TTC549 (cell line): ENCODE measurements around the gene OR10A3.
"Not testable (repeated sequence)": the region's sequence is repeated elsewhere in the genome, so short reads cannot be mapped to it uniquely, and the experiment has no call there.

ENCODE experiments used
- FAIRE-seq: peaks from 2 replicates; lab custom pipeline; 2012; peaks lifted over from hg19 to GRCh38; lab: Jason Lieb, UNC

The OR10A3 gene, protein sequence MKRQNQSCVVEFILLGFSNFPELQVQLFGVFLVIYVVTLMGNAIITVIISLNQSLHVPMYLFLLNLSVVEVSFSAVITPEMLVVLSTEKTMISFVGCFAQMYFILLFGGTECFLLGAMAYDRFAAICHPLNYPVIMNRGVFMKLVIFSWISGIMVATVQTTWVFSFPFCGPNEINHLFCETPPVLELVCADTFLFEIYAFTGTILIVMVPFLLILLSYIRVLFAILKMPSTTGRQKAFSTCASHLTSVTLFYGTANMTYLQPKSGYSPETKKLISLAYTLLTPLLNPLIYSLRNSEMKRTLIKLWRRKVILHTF

DNA sequence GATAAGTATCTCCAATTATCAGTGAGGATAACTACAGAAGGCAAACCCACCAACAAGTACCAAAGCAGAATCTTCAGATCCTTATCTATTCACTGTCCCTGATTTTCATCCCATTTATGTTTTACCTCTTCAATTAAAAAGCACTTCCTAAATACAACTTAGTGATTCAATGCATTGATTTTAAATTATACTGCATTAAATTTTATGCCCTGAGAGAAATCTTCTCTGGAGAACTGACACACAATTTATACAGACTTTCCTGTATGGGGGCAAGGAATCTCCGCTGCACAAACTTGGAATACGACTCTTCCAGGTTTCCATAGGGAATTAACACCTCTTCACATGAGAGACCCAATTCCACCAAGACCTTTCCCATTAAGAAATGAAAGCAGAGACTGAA is at the start of gene OR10A3:
OR10A3 (minus strand) TSS at position 101 of the 400 bp plus-strand sequence. CDS start 2,188 bp downstream, outside the sequence.
- no peak for FAIRE-seq

DNA sequence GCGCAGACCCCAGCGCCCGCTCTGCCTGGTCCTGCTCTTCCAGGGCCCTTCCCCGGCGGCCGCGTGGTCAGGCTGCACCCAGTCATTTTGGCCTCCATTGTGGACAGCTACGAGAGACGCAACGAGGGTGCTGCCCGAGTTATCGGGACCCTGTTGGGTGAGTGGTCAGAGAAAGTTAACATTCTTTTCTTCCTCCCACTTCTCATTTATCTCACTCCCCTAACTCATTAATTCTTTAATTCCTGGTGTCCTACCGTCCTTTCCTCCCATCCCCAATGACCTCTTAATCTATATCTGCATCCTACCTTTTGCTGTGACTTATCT is 46.0 kb upstream of the OR10A3 start:
- not testable (repeated sequence) for FAIRE-seq

DNA sequence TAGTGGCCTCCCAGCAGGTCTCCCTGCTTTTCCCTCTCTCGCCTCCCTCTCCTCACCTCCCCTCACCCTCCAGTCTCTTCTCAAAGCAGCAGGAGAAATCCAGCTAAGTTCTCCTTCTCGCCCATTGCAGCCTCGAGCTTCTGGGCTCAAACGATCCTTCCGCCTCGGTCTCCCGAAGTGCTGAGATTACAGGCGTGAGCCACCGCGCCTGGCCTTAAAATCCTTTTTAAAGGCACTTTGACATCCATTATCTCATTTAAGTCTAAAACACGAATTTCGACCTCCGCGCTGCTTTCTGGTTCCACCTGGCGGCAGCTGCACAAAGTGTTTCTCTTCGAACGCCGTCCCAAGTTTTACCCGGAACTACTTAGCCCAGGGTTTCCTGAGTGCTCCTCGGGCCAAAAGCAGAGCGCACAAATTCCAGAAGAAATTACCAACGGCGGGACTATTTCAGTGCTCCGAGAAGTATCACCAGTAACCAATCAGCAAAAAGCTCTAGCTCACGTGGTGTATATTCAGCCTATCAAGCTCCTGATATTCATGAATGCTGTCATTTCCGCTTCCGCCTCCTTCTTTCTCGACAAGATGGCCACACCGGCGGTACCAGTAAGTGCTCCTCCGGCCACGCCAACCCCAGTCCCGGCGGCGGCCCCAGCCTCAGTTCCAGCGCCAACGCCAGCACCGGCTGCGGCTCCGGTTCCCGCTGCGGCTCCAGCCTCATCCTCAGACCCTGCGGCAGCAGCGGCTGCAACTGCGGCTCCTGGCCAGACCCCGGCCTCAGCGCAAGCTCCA is 45.5 kb upstream of the OR10A3 start, which contains the start of gene EIF3F:
EIF3F (plus strand) TSS at position 570 of the 792 bp plus-strand sequence; CDS start at position 586, 16 bp downstream.
- peak; percentile 90 for FAIRE-seq

DNA sequence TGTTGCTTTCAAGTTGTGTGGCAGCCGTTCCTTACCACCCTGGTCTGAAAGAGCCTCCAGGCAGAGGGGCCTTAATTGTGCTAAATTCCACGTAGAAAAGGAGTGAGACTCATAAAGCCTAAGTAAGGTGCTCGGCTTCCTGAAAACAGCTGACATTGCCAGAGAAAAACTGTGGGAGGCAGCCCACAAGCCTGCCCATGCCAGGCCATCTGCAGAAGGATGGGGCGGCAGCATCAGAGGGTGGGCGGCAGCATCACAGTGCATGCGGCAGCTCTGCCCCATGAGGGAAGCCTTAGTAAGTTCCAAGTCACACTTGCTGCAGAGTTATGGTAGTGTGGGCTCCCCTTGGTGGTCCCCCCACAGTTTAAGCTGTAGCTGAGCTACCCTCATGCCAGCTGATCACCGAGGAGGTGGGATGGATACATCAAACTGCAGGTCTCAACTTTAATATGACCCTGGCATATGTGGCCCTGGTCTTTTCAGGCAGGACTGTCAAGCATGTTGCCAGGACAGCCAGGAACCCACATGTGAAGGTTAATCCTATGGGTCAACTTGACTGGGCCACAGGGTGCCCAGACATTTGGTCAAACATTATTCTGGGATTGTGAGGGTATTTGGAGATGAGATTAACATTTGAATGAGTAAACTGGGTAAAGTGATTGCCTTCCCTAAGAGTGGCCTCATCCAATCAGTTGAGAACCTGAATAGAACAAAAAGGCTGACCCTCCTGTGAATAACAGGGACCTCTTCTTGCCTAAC is 42.5 kb upstream of the OR10A3 start:
- no peak for FAIRE-seq

DNA sequence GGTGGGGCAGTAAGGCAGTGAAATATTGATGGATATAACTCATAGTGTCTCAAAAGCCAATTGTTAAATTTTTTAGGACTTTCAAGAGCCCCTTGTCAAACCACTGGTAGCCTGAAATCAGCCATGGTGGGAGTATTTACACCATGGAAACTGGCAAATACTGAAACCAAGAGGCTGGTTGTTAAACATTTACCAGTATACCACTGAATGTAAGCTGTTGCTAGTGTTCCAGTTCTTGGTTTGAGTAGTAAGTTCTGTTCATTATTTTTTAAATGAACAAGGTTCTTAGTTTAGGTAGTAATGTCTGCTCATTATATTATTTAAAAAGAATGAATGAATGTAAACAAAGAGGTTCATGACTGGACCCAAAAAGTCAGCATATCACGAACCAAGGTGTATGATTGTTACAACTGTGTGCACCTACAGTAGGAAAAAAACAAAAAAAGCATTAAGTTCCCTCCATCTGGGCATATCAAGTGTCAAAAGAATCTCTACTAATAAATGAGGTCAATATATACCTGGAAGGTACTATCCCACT is 41.1 kb upstream of the OR10A3 start:
- FAIRE-seq = no peak

DNA sequence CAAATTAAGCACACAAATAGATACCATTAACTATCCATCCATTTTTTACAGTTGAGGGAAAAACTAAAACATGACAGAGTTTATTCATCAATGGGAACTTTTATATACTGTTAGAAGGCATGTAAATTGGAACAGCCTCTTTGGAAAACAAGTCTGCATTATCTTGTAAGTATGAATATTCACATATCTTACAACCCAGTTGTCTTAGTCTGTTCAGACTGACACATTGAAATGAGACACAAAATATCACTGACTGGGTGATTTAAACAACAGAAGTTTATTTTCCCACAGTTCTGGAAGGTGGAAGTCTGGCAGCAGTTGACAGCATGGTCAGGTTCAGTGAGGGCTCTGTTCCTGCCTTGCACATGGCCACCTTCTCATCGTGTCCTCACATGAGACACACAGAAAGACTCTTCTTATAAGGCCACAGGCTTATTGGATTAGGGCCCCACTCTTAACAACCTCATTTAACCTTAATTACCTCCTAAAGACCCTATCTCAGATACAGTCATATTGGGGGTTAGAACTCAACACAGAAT is 40.2 kb upstream of the OR10A3 start:
- no peak for FAIRE-seq

DNA sequence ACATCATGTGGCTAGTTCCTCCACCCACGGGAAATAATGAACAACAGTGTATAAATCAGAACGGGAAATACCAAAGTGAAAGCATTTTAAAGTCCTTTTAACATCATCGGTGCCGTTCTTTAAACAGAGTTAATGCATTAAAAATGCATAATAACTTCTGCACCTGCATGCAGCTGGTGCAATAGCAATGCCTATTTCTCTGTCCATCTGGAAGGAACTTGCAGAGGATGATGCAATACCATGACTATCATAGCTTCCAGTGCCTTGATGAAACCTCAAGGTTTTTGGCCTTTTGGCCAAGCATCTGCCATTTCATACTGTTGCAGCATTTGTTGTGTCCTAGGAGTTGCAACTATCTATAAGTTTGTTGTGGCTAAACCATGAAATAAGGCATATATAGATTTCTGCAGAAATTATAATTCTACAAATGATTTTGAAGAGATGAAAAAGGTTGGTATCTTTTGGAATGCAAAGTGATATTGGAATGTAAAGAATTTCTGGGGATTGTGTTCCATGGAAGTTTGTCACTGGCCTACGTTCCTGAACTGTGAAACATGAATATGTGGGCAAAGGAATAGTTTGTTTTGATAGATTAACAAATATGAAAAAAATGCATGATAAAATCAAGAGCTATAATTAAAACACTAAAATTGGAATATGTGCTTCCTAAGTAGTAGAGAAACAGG is 35.9 kb upstream of the OR10A3 start:
- no peak for FAIRE-seq

DNA sequence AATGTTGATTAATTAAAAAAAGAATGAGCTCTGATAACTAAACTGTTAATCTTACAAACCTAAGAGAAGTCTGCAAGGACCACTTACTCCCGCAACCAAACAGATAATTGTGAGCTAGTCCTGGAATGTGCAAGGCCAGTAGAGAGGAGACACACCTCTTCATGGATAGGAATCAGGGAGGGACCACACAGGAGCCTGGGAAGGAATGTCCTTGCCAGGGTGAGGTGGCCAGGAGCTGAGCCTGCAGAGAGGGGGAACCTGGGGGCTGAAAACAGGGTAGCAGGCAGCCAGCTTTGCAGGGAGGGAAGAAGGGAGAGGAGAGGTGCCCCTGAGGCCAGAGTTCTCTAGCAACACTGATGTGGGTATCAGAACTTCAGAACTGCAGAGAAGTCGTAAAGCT is 33.2 kb upstream of the OR10A3 start:
- FAIRE-seq = no peak

DNA sequence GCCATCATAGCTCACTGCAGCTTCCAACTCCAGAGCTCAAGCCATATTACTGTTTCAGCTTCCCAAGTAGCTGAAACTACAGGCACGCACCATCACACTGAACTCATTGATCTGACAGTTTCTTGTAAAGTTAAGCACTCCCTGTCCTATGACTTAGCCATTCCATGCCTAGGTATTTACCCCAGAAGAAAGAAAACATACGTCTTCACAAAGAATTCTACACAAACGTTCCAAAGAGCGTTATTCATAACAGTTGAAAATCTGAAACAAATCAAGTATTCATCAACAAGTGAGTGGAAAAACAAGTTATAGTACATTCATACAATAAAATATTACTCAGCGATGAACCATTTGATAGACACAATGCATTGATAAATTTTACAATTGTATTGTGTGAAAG is 31.5 kb upstream of the OR10A3 start:
- no peak for FAIRE-seq

DNA sequence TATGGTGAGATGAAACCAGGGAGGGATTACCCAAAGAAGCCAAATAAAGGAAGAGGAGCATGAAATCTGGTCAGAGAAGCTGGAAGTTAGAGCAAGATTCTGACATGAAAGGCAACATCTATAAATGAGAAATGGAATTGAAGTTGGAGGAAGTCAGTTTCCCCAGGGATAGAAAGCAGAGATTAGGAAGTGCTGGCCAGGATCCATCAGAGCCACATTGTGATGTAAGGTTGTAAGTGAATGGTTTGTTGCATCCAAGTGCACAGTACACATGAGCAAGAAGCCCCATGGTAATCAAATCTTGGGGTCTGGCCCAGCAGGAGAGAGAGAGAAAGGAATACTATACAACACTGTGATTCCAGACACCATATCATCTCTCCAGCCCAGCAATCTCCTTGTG is 30.3 kb upstream of the OR10A3 start:
- FAIRE-seq = no peak

DNA sequence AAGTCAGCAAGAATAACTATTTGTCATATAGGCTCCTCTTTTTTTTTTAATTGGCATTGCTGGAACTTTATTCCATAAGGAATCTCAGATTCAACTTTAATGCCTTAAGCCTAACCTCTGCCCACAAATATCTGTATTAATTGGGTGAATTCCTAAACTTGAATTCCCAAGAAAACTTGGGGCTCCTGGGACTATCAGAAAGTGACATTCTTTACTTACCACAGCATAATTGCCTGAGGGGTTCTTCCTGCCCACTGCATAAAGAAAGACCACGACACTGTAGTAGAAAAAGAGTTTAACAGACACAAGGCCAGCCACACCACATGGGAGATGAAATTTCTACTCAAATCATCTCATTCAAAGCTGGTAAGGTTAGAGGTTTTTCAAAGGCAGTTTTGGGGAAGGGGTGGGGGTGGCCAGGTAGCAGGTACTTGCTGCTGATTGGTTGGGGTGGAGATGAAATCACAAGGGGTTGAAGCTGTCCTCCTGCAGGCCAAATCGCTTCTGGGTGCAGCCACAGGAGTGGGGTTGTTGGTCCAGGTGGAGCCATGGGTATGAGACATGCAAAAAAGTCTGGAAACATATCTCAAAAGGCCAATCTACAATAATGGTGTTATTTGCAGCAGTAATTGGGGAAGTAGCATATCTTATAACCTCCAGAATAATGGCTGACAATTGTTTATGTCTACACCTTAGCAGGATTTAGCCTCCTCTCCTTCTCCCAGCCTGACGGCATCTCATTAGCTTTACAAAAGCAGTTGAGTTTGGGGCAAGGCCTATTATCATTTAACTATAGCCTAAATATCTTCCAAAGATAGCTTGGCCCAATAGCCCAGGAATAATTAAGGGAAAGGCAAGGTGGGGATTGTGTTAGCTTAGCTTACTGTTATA is 28.5 kb upstream of the OR10A3 start:
- no peak for FAIRE-seq

DNA sequence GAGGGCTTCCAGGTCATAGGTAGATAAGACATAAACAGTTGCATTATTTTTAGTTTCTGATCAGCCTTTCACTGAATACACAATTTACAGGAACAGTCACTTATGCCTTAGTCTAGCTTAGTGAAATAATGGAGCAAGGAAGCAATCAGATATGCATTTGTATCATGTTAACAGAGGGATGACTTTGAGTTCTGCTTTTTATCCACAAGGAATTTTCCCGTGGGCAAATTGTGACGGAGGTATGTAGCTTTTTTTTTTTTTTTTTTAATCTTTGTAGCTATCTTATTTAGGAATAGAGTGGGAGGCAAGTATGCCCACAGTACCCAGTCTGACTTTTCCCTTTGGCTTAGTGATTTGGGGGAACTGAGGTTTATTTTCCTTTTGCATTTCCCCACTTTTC is 27.2 kb upstream of the OR10A3 start:
- no peak for FAIRE-seq

DNA sequence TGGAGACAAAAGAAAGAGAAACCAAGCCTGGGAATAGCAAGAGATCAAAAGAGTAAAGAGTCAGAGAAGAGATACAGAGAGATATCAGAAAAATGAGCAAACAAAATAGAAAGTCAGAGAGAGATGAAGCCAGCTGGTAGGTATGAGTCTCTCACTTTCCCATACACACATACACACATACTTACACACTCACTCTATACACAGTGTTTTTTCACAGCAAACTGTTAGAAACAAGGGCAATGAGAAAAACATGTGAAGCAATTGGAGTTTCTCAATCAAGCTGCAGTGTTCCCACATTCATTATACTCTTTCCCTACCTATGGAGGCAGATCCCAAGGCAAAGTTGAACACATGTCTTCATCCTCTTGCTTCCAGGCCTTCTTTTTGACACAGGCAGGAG is 26.3 kb upstream of the OR10A3 start:
- FAIRE-seq = no peak

DNA sequence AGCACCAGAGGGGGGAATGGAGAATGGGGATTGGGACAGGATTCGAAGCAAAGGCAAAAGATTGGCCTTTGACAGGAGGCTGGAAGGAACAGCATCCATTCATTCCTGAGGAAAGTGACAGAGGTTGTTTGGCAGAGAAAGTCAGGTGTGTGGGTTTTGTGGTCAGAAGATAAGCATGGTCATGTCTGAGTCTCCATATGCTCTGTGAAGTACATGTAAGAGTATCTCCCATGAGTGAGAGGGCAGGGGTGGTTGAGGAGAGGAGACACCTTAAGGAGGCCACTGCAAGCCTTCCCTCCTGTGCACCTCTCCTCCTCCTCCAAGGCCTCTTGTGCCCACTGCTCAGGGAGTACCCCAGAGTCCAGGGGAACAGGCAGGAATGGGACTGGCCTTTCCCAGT is 25.6 kb upstream of the OR10A3 start:
- FAIRE-seq = no peak

DNA sequence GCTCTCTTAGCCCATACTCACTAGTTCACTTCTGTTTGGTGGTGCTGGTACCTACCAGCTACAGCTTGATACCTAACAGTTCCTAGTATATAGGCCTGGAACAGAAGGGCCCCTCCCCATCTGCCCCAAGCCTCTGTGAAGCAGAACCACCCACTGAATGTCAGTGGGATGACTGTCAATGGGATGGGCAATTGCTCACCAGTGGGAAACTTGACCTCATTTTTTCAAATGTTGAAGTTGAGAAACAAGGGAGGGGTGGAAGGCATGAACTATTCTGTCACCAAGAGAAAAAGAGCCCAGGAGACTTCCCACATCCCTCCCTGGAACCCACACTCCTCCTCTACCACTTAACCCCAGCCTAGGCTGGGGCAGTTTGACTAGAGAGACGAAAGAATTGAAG is 23.9 kb upstream of the OR10A3 start, which contains the start of gene NLRP10:
NLRP10 (minus strand) TSS at position 62 of the 400 bp plus-strand sequence. CDS start 1,952 bp downstream, outside the sequence.
- FAIRE-seq = no peak

DNA sequence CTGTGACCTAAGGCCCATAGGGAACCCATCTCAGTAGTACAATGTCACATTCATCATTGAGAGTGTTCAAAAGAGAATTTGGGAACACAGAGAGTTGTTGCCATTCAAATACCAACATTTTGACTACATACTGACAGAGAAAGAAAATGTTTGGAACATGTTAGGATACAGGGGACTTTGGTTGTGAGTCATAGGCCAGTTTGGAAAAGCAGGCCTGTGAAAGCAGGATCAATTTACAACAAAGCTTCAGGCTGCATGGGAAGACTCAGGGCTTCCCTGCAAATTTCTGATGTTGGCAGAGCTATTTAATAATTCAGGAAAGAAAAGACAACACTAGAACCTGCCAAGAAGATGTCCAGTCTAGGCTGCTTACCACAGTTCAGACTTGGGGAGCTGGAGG is 23.4 kb upstream of the OR10A3 start:
- no peak for FAIRE-seq

DNA sequence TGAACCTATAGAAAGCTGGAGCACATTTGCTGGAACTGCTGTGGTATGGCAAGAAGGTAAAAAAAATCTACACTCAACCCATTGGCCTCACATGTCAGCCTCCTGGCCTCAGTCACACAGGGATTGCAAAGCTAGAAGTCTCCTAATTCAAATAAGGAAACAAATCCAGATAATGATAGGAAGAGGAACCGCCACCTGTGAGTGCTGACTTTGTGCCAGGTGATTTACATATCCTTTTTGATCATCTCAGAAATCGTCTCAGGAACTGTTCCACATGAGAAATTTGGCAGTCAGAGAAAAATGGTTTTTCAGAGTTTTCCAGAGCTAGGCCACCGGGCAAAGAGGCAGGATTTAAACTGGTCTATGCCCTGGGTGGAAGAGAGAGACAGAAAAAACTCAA is 22.8 kb upstream of the OR10A3 start:
- no peak for FAIRE-seq

DNA sequence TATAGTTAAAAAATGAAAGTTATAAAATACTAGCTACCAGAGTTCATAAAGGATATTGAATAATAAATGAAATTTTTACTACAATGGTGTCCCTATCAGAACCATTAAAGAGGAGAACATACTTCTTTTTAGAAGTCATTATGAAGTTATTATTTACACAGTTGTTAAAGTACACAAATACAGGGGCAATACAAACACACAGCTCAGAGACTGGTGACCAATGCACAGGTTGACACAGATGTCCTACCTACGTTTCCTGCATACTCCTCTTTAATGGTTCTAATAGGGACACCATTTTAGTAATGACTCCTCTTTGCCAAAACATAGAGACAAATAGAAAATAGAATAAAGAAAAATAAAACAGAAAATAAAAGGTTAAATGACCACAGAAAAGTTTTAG is 13.7 kb upstream of the OR10A3 start:
- FAIRE-seq = no peak

DNA sequence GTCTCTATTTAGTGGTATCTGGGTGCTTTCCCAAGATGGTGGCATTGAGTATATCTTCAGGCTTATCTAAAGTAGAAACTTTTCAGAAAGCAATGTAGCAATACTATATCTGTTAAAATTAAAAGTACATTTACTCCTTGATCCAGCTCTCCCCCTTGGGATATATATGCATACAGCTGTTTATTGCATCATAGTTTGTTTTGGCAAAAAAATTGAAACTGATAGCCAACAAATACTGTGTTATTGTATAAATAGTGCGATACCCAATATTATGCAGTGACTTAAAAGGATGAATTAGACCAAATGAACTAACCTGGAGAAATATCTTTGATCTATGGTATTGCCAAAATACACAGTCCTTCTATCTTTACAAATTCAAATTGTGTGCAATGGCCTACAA is 8.4 kb upstream of the OR10A3 start:
- no peak for FAIRE-seq

DNA sequence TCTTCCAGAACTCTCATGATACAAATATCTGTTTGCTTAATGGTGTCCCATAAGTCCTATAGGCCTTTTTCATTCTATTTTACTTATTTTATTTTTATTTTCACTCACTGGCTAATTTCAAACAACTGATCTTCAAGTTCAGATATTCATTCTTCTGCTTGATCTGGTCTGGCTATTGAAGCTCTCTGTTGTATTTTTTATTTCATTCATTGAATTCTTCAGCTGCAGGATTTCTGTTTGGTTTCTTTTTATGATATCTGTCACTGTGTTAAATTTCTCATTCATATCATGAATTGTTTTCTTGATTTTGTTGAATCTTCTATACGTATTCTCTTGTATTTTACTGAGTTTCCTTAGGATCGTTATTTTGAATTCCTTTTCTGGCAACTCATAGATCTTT is 2.6 kb upstream of the OR10A3 start:
- FAIRE-seq = no peak

DNA sequence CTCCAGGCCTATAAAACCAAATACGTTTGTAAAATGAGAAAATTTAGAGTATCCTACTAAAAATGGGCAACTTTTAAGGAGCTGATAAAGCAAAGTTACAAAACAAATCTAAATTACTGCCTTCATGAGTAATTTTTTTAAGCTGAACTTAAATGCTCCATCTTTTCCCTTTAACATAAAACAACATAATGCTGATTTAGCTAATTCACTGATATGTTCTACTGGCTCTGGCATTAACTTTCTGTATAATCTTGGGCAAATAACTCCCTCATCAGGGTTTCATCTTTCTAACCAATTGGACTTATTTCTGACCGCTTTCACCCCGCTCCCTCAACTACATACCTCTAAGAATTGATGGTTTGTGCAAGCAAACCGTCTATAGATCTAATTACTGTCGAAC is 362 bp downstream of the OR10A3 start:
- no peak for FAIRE-seq
